ENCODE measurements around the gene MIP. TPM values are rescaled to one million over a fixed set of nuclear protein-coding genes. Genes with fewer than 3 reads are reported as not detected.

MIP gene
- total RNA-seq, 4 donors from 2014 or later = not detected

GRCh38 chr12:56431850-56432249 is 22.6 kb downstream of the MIP start:
- Histone ChIP-seq H3K27me3 (no peaks in the 10 kb centered on the region), H3K9me3 (no peaks in the 10 kb centered on the region), H3K36me3 (peaks cover 0 to 24% (median 10%) of the 10 kb centered on the region in 4 donors), H3K27ac (replicated peaks in 1 of 4) (no peak overlapping the region), H3K4me3 (no peak overlapping the region), H3K4me1 (no peaks in the 10 kb centered on the region)
- TF ChIP-seq POLR2A (IDR thresholded peaks at IDR 0.05; ENCODE audit: low read depth) = no peak
- no peak for TF ChIP-seq POLR2AphosphoS5 (IDR thresholded peaks at IDR 0.05)
- TF ChIP-seq, protein P1, sequence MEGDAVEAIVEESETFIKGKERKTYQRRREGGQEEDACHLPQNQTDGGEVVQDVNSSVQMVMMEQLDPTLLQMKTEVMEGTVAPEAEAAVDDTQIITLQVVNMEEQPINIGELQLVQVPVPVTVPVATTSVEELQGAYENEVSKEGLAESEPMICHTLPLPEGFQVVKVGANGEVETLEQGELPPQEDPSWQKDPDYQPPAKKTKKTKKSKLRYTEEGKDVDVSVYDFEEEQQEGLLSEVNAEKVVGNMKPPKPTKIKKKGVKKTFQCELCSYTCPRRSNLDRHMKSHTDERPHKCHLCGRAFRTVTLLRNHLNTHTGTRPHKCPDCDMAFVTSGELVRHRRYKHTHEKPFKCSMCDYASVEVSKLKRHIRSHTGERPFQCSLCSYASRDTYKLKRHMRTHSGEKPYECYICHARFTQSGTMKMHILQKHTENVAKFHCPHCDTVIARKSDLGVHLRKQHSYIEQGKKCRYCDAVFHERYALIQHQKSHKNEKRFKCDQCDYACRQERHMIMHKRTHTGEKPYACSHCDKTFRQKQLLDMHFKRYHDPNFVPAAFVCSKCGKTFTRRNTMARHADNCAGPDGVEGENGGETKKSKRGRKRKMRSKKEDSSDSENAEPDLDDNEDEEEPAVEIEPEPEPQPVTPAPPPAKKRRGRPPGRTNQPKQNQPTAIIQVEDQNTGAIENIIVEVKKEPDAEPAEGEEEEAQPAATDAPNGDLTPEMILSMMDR (IDR thresholded peaks at IDR 0.05) = no peak
- TF ChIP-seq EP300 (IDR thresholded peaks at IDR 0.05) = no peak
- DNase-seq (ENCODE audit: extremely low spot score) = no peak
- 95% methylated on average over 3 of the region's 3 CpGs for WGBS
- intact Hi-C loops (cut with DNase I) = no loop called here

- H3K4me3 ChIP-seq = no peak overlapping the region
- no peak for DNase-seq (ENCODE audit: extremely low spot score)
- H3K9me3 ChIP-seq = no peaks in the 10 kb centered on the region
- intact Hi-C loops (cut with DNase I) = no loop called here
- no peak for TF ChIP-seq POLR2A (IDR thresholded peaks at IDR 0.05; ENCODE audit: low read depth)
- no peak for TF ChIP-seq EP300 (IDR thresholded peaks at IDR 0.05)
- no peak for TF ChIP-seq POLR2AphosphoS5 (IDR thresholded peaks at IDR 0.05)
- TF ChIP-seq, protein P1 (IDR thresholded peaks at IDR 0.05) = no peak
- WGBS = 98% methylated on average over 11 of the region's 11 CpGs
- no peaks in the 10 kb centered on the region for H3K4me1 ChIP-seq
- no peaks in the 10 kb centered on the region for H3K27me3 ChIP-seq
- H3K27ac ChIP-seq (replicated peaks in 1 of 4) = no peak overlapping the region
- peaks cover 0 to 24% (median 10%) of the 10 kb centered on the region in 4 donors for H3K36me3 ChIP-seq
These were observed 23.2 kb downstream of the MIP start for GRCh38 chr12:56431288-56431687.

GRCh38 chr12:56425940-56426438 is 28.5 kb downstream of the MIP start:
- WGBS = 65% methylated on average over 3 of the region's 3 CpGs
- intact Hi-C loops (cut with DNase I) = loop anchor here (10.0 kb wide), 1 partner anchor 51 kb away; no protein-coding TSS in a partner anchor

GRCh38 chr12:56425193-56425592 is 29.3 kb downstream of the MIP start:
- intact Hi-C loops (cut with DNase I) = loop anchor here (10.0 kb wide), 1 partner anchor 50 kb away; no protein-coding TSS in a partner anchor
- no peak for DNase-seq (ENCODE audit: extremely low spot score)
- H3K9me3 ChIP-seq = no peaks in the 10 kb centered on the region
- peaks cover 0 to 57% (median 31%) of the 10 kb centered on the region in 4 donors for H3K36me3 ChIP-seq
- H3K4me1 ChIP-seq = no peaks in the 10 kb centered on the region
- no peak overlapping the region for H3K27ac ChIP-seq (replicated peaks in 1 of 4)
- H3K27me3 ChIP-seq = no peaks in the 10 kb centered on the region
- no peak overlapping the region for H3K4me3 ChIP-seq
- no peak for TF ChIP-seq EP300 (IDR thresholded peaks at IDR 0.05)
- TF ChIP-seq POLR2AphosphoS5 (IDR thresholded peaks at IDR 0.05) = no peak
- TF ChIP-seq, protein P1 (IDR thresholded peaks at IDR 0.05) = no peak
- TF ChIP-seq POLR2A (IDR thresholded peaks at IDR 0.05; ENCODE audit: low read depth) = no peak
- WGBS = 80% methylated on average over 1 of the region's 1 CpG

More at GRCh38 chr12:56425940-56426438, 28.5 kb downstream of the MIP start:
- Histone ChIP-seq H3K4me3 (no peak overlapping the region), H3K27ac (replicated peaks in 1 of 4) (no peak overlapping the region), H3K27me3 (no peaks in the 10 kb centered on the region), H3K9me3 (no peaks in the 10 kb centered on the region), H3K36me3 (peaks cover 0 to 49% (median 28%) of the 10 kb centered on the region in 4 donors), H3K4me1 (no peaks in the 10 kb centered on the region)
- TF ChIP-seq, protein P1 (IDR thresholded peaks at IDR 0.05) = no peak
- TF ChIP-seq EP300 (IDR thresholded peaks at IDR 0.05) (no peak), POLR2AphosphoS5 (IDR thresholded peaks at IDR 0.05) (no peak), POLR2A (IDR thresholded peaks at IDR 0.05; ENCODE audit: low read depth) (no peak)
- no peak for DNase-seq (ENCODE audit: extremely low spot score)

GRCh38 chr12:56420411-56420810 is 34.0 kb downstream of the MIP start:
- 80% methylated on average over 6 of the region's 6 CpGs for WGBS
- DNase-seq (ENCODE audit: extremely low spot score) = no peak
- H3K36me3 ChIP-seq = peaks cover 4 to 48% (median 25%) of the 10 kb centered on the region in 4 donors
- no peak overlapping the region for H3K27ac ChIP-seq (replicated peaks in 1 of 4)
- H3K4me1 ChIP-seq = no peaks in the 10 kb centered on the region
- TF ChIP-seq EP300 (IDR thresholded peaks at IDR 0.05) = no peak
- no peak for TF ChIP-seq POLR2AphosphoS5 (IDR thresholded peaks at IDR 0.05)
- TF ChIP-seq, protein P1 (IDR thresholded peaks at IDR 0.05) = no peak
- TF ChIP-seq POLR2A (IDR thresholded peaks at IDR 0.05; ENCODE audit: low read depth) = no peak
- no peak overlapping the region for H3K4me3 ChIP-seq
- no peaks in the 10 kb centered on the region for H3K27me3 ChIP-seq
- intact Hi-C loops (cut with DNase I) = loop anchor here (10.0 kb wide), 1 partner anchor 46 kb away; no protein-coding TSS in a partner anchor
- no peaks in the 10 kb centered on the region for H3K9me3 ChIP-seq
